H54 (cell line): ENCODE results near the gene SPDEF.

Source experiments
- DNase-seq: peaks from one replicate; pipeline ENCODE4 v3.0.0; 2011; ENCODE audit warnings: low spot score, mixed read lengths; ENCODE audit not compliant: insufficient read length
- FAIRE-seq: peaks from 3 replicates; lab custom pipeline; 2011; peaks lifted over from hg19 to GRCh38; lab: Jason Lieb, UNC
- POLR2A ChIP-seq: IDR thresholded peaks from 2 replicates; pipeline ENCODE4 v1.6.1; 2011; ENCODE audit warnings: low read depth, mild to moderate bottlenecking, low read length

SPDEF gene

GRCh38 chr6:34528996-34529664 is 27.0 kb downstream of the SPDEF start:
- DNase-seq (no peak), FAIRE-seq (no peak)
- TF ChIP-seq POLR2A: no peak

- DNase-seq (no peak), FAIRE-seq (no peak)
- TF ChIP-seq POLR2A: no peak
Observed at GRCh38 chr6:34527751-34528670, 28.1 kb downstream of the SPDEF start.

- FAIRE-seq (no peak), DNase-seq (peak; percentile 85)
- TF ChIP-seq POLR2A: no peak
Observed at GRCh38 chr6:34526992-34527728, 29.0 kb downstream of the SPDEF start.

- FAIRE-seq (no peak), DNase-seq (no peak)
- TF ChIP-seq POLR2A: no peak
Observed at GRCh38 chr6:34526241-34526972, 29.7 kb downstream of the SPDEF start.

- TF ChIP-seq POLR2A: no peak
- DNase-seq: no peak
- FAIRE-seq: no peak
Observed at GRCh38 chr6:34525431-34526175, 30.5 kb downstream of the SPDEF start.

- no peak for TF ChIP-seq POLR2A
- FAIRE-seq (no peak), DNase-seq (no peak)
Observed at GRCh38 chr6:34524971-34525370, 31.2 kb downstream of the SPDEF start.

- TF ChIP-seq POLR2A: no peak
- DNase-seq (no peak), FAIRE-seq (no peak)
Observed at GRCh38 chr6:34524499-34524898, 31.6 kb downstream of the SPDEF start.

- FAIRE-seq (no peak), DNase-seq (no peak)
- no peak for TF ChIP-seq POLR2A
Observed at GRCh38 chr6:34523441-34524206, 32.5 kb downstream of the SPDEF start.

- no peak for TF ChIP-seq POLR2A
- FAIRE-seq: no peak
- DNase-seq: no peak
Observed at GRCh38 chr6:34522761-34523160, 33.4 kb downstream of the SPDEF start.

GRCh38 chr6:34521463-34522285 is 34.5 kb downstream of the SPDEF start:
- no peak for TF ChIP-seq POLR2A
- FAIRE-seq (no peak), DNase-seq (no peak)
